ENCODE results near the gene CACNA2D2. TPM values are rescaled to one million over a fixed set of nuclear protein-coding genes. Genes with fewer than 3 reads are reported as not detected.

The CACNA2D2 gene
- total and polyA plus RNA-seq, 2 donors (not counting 1 experiment from before 2014, with no cell fraction given), result 0.06 TPM; not detected in 1

DNA sequence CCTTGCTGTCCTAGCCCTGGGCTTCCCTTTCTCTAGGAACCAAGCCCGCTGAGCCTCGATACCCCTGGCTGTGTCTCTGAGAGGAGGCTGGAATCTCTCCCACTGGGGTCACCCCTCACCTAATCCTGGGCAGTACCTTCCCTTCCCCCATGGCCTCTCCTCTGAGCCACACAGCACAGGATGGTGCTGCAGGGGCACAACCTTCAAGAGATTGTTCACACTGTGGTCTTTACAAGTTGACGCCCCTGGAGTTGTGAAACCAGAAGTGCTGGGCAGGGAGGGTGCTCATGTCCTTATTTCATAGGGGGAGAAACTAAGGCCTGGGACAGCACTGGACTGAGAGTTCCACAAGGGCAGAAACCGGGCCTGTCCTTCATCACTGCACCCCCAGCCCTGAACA, 73.2 kb downstream of the CACNA2D2 start:
- Histone ChIP-seq H3K27me3 (ENCODE audit: control insufficient read depth, insufficient read depth, low read length) (no peaks in the 10 kb centered on the region), H3K9ac (ENCODE audit: insufficient read depth, low read length) (no peak overlapping the region), H3K4me3 (replicated peaks in 1 of 4; ENCODE audit: control extremely low read depth in 1 of 4, insufficient read depth in 1 of 4, low read depth in 3 of 4, low read length in 4 of 4) (no peak overlapping the region), H4K20me1 (ENCODE audit: control insufficient read depth, extremely low read depth, insufficient read depth, low read length) (no peaks in the 10 kb centered on the region), H3K27ac (ENCODE audit: insufficient read depth, low read length) (no peak overlapping the region), H3K36me3 (ENCODE audit: control insufficient read depth, insufficient read depth, low read length) (no peaks in the 10 kb centered on the region), H3K4me1 (ENCODE audit: control insufficient read depth, extremely low read depth, insufficient read depth, low read length) (no peaks in the 10 kb centered on the region), H3K9me3 (ENCODE audit: control insufficient read depth, insufficient read depth, low read depth, low read length) (no peaks in the 10 kb centered on the region), H3K79me2 (ENCODE audit: control insufficient read depth, insufficient read depth, low read length) (no peaks in the 10 kb centered on the region), H2AFZ (ENCODE audit: low read length) (no peak overlapping the region), H3K4me2 (ENCODE audit: extremely low read depth, insufficient read depth, low read length) (no peak overlapping the region)
- TF ChIP-seq EZH2 (IDR thresholded peaks at IDR 0.05; ENCODE audit: low read length, missing control alignments), result no peak
- TF ChIP-seq, protein P1, sequence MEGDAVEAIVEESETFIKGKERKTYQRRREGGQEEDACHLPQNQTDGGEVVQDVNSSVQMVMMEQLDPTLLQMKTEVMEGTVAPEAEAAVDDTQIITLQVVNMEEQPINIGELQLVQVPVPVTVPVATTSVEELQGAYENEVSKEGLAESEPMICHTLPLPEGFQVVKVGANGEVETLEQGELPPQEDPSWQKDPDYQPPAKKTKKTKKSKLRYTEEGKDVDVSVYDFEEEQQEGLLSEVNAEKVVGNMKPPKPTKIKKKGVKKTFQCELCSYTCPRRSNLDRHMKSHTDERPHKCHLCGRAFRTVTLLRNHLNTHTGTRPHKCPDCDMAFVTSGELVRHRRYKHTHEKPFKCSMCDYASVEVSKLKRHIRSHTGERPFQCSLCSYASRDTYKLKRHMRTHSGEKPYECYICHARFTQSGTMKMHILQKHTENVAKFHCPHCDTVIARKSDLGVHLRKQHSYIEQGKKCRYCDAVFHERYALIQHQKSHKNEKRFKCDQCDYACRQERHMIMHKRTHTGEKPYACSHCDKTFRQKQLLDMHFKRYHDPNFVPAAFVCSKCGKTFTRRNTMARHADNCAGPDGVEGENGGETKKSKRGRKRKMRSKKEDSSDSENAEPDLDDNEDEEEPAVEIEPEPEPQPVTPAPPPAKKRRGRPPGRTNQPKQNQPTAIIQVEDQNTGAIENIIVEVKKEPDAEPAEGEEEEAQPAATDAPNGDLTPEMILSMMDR (conservative IDR thresholded peaks at IDR 0.05 in 1 of 2, IDR thresholded peaks at IDR 0.05 in 1 of 2; ENCODE audit: low read depth in 1 of 2, low read length in 2 of 2), result no peak
- no peak for DNase-seq (ENCODE audit: low read depth in 2 of 2)

DNA sequence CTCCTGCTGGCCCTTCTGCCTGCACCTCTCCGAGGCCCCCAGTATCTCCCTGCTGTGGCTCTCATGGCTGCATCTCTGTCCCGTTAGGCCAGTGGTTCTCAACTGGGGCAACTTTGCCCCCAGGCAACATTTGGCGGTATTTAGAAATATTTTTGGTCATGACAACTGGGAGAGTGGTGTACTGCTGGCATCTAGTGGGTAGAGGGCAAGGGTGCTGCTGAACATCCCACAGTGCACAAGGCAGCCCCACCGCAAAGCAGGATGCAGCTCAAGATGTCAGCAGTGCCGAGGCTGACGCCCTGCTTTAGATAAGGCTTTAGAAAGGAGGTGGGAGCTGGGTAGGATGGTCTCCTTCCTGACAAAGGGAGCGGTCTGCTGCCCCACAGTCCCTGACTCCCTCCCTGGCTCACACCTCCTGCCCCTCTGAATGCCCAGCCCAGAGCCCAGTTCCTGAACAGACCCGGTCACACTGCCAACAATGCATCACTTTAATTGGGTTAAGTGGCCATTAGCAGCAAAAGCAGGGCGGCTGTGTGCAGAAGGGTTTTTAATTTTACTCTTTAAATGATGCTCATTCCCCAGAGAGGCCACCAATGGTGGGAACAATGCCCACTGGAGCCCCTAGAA, 75.3 kb downstream of the CACNA2D2 start:
- TF ChIP-seq, protein P1 (conservative IDR thresholded peaks at IDR 0.05 in 1 of 2, IDR thresholded peaks at IDR 0.05 in 1 of 2; ENCODE audit: low read depth in 1 of 2, low read length in 2 of 2), result no peak
- TF ChIP-seq EZH2 (IDR thresholded peaks at IDR 0.05; ENCODE audit: low read length, missing control alignments), result no peak
- DNase-seq (ENCODE audit: low read depth in 2 of 2), result no peak
- H3K4me3 ChIP-seq (replicated peaks in 1 of 4; ENCODE audit: control extremely low read depth in 1 of 4, insufficient read depth in 1 of 4, low read depth in 3 of 4, low read length in 4 of 4), result no peak overlapping the region
- no peaks in the 10 kb centered on the region for H3K27me3 ChIP-seq (ENCODE audit: control insufficient read depth, insufficient read depth, low read length)
- no peak overlapping the region for H2AFZ ChIP-seq (ENCODE audit: low read length)
- H3K4me2 ChIP-seq (ENCODE audit: extremely low read depth, insufficient read depth, low read length), result no peak overlapping the region
- H3K4me1 ChIP-seq (ENCODE audit: control insufficient read depth, extremely low read depth, insufficient read depth, low read length), result no peaks in the 10 kb centered on the region
- no peaks in the 10 kb centered on the region for H4K20me1 ChIP-seq (ENCODE audit: control insufficient read depth, extremely low read depth, insufficient read depth, low read length)
- H3K9me3 ChIP-seq (ENCODE audit: control insufficient read depth, insufficient read depth, low read depth, low read length), result no peaks in the 10 kb centered on the region
- H3K36me3 ChIP-seq (ENCODE audit: control insufficient read depth, insufficient read depth, low read length), result no peaks in the 10 kb centered on the region
- no peak overlapping the region for H3K27ac ChIP-seq (ENCODE audit: insufficient read depth, low read length)
- no peak overlapping the region for H3K9ac ChIP-seq (ENCODE audit: insufficient read depth, low read length)
- H3K79me2 ChIP-seq (ENCODE audit: control insufficient read depth, insufficient read depth, low read length), result no peaks in the 10 kb centered on the region

DNA sequence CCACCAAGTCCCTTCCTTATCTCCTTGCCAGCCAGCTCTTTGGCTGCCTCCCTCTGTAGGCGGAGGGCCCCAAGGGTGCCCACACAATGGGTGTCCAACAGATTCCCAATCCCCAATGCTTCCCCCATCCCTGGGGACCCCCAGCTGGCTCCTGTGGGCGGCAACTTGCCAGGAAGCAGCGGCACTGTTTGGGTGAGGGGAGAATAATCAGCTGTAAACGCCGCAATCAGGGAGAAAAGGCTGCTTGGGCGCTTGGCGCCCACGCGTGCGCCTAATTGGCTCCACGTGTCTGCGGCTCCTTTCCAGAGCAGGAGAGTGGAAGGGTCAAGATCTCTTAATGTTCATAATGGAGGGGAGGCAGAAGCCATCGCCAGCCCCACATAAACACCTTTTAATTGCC, 76.2 kb downstream of the CACNA2D2 start:
- no peak overlapping the region for H3K4me2 ChIP-seq (ENCODE audit: extremely low read depth, insufficient read depth, low read length)
- no peaks in the 10 kb centered on the region for H3K9me3 ChIP-seq (ENCODE audit: control insufficient read depth, insufficient read depth, low read depth, low read length)
- H3K27ac ChIP-seq (ENCODE audit: insufficient read depth, low read length), result no peak overlapping the region
- H3K27me3 ChIP-seq (ENCODE audit: control insufficient read depth, insufficient read depth, low read length), result no peaks in the 10 kb centered on the region
- H3K79me2 ChIP-seq (ENCODE audit: control insufficient read depth, insufficient read depth, low read length), result no peaks in the 10 kb centered on the region
- no peaks in the 10 kb centered on the region for H3K4me1 ChIP-seq (ENCODE audit: control insufficient read depth, extremely low read depth, insufficient read depth, low read length)
- H2AFZ ChIP-seq (ENCODE audit: low read length), result no peak overlapping the region
- H3K4me3 ChIP-seq (replicated peaks in 1 of 4; ENCODE audit: control extremely low read depth in 1 of 4, insufficient read depth in 1 of 4, low read depth in 3 of 4, low read length in 4 of 4), result no peak overlapping the region
- H4K20me1 ChIP-seq (ENCODE audit: control insufficient read depth, extremely low read depth, insufficient read depth, low read length), result no peaks in the 10 kb centered on the region
- DNase-seq (ENCODE audit: low read depth in 2 of 2), result no peak
- no peak overlapping the region for H3K9ac ChIP-seq (ENCODE audit: insufficient read depth, low read length)
- TF ChIP-seq, protein P1 (conservative IDR thresholded peaks at IDR 0.05 in 1 of 2, IDR thresholded peaks at IDR 0.05 in 1 of 2; ENCODE audit: low read depth in 1 of 2, low read length in 2 of 2), result no peak
- no peak for TF ChIP-seq EZH2 (IDR thresholded peaks at IDR 0.05; ENCODE audit: low read length, missing control alignments)
- no peaks in the 10 kb centered on the region for H3K36me3 ChIP-seq (ENCODE audit: control insufficient read depth, insufficient read depth, low read length)

Measured in fibroblast of lung (primary cell).